Ramos (cell line): Measurements from ENCODE around the gene GLCCI1.
"Not testable (repeated sequence)": the region's sequence is repeated elsewhere in the genome, so short reads cannot be mapped to it uniquely, and the experiment has no call there.

Source experiments
- in situ Hi-C: fragments of 300-500 bp; cut with MboI; formaldehyde crosslinking; loops from one replicate; pipeline ENCODE4 v1.14.3; 2022; ENCODE audit warnings: low sequenced_read_pairs; ENCODE audit not compliant: unreplicated experiment

The GLCCI1 gene

GRCh38 chr7:8040768-8041369 lies 72.3 kb downstream of the GLCCI1 start:
- in situ Hi-C loops: no loop called here

- in situ Hi-C loops: no loop called here
These were observed 74.4 kb downstream of the GLCCI1 start for GRCh38 chr7:8042796-8043535.

DNA sequence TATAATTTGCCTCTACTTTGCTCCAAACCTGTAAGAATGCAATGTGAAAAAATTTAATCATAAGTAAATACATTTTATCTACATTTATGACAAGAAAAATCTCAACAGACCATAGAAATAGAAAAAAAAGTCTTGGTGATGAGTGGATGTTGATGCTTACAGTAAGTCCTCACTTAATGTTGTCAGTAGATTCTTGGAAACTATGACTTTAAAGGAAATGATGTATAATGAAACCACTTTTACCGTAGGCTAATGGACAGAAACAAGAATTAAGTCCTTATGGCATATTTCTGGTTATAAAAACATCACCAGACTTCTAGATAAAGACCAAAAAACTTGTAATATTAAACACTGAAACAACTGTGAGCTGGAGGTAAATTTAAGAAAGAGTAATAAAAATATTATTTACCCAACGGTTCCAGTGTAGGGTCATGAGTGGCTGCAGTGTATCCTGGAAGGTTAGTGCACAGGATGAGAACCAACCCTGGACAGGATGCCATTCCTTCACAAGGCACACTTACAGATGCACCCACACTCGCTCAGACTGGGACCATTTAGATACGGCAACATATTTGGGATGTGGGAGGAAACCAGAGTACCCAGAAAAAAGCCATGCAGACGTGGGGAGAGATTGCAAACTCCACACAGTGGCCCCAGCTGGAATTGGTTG lies 76.3 kb downstream of the GLCCI1 start:
- in situ Hi-C loops: no loop called here

- in situ Hi-C loops: not testable (repeated sequence)
These were observed 79.5 kb downstream of the GLCCI1 start for GRCh38 chr7:8048067-8048466.

GRCh38 chr7:8051373-8051772 lies 82.8 kb downstream of the GLCCI1 start:
- in situ Hi-C loops: no loop called here

DNA sequence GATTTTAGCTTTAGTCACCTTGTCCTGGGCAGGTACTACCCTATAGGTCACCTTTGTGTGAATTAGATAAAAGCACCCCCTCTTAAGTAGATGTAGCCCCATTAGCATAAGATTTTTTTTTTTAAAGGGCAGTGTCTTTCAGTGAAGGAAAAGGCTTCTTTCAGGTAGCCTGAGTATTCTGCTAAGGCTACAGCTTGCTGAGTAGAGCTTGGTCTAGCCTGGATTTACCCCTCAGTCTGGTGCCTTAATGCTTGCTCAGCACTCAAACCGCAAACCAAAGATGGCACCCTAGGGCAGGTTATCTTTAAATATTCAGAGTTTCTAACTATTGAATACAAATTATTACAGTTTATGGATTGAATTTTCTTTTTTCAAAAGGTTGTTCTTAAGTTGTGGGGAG lies 83.4 kb downstream of the GLCCI1 start:
- in situ Hi-C loops: no loop called here

- in situ Hi-C loops: no loop called here
These were observed 84.2 kb downstream of the GLCCI1 start for GRCh38 chr7:8052824-8053223.

DNA sequence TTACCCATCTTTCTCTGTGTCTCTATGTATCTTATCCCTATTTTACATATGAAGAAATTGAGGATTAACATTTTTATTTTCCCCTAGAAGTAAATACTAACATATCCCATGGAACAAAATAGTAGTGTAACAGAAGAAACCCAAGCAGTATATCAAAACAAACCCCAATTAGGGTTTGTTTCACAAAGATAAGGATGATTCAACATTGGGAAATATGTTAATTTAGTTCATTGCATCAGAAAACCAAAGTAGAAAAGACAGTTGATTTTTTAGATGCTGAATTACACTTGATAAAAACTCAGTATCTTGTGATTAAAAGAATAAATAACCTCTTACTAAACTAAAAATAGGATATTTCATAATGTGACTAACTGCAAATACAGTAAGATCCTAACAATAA lies 87.8 kb downstream of the GLCCI1 start:
- in situ Hi-C loops: no loop called here

GRCh38 chr7:8057566-8057965 lies 89.0 kb downstream of the GLCCI1 start:
- in situ Hi-C loops: no loop called here

- in situ Hi-C loops: no loop called here
These were observed 89.7 kb downstream of the GLCCI1 start for GRCh38 chr7:8058322-8058721.

DNA sequence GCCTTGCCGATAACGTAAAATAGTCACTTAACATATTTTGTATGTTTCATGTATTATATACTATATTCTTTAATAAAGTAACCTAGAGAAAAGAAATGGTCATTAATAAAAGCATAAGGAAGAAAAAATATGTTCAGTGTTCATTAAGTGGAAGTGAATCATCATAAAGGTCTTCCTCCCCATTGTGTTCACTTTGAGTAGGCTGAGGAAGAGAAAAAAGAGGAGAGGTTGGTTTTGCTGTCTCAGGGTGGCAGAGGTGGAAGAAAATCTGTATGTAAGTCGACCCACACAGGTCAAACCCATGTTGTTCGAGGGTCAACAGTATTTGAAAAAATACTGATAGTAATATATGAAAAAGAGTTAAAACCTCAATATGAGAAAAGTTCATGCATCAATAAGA lies 90.3 kb downstream of the GLCCI1 start:
- in situ Hi-C loops: no loop called here

- in situ Hi-C loops: no loop called here
These were observed 91.6 kb downstream of the GLCCI1 start for GRCh38 chr7:8060241-8060640.

DNA sequence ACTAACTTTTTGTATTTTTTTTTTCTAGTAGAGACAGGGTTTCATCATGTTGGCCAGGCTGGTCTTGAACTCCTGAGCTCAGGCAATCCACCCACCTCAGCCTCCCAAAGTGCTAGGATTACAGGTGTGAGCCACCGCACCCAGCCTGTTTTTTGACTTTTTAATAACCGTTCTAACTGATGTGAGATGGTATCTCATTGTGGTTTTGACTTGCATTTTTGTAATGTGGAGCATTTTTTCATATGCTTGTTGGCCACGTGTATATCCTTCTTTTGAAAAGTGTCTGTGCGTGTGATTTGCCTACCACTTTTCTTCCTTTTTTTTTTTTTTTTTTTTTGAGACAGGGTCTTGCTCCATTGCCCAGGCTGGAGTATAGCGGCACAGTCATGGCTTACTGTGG lies 94.7 kb downstream of the GLCCI1 start:
- in situ Hi-C loops: not testable (repeated sequence)

DNA sequence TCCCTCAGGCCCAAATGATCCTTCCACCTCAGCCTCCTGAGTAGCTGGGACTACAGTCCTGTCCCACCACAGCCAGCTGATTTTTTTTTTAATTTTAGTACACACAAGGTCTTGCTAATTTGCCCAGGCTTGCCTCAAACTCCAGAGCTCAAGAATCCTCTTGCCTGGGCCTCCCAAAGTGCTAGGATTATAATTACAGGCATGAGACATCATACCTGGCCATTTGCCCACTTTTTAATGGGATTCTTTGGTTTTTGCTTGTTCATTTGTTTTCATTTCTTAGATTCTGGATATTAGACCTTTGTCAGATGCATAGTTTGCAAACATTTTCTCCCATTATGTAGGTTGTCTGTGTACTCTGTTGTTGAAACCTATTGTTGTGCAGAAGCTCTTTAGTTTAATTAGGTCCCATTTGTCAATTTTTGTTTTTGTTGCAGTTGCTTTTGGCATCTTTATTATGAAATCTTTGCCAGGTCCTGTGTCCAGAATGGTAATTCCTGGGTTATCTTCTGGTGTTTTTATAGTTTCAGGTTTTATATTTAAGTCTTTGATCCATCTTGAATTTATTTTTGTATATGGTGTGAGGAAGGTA lies 95.2 kb downstream of the GLCCI1 start:
- in situ Hi-C loops: no loop called here

- in situ Hi-C loops: no loop called here
These were observed 96.2 kb downstream of the GLCCI1 start for GRCh38 chr7:8064828-8065227.

GRCh38 chr7:8065356-8065813 lies 96.8 kb downstream of the GLCCI1 start:
- in situ Hi-C loops: no loop called here

GRCh38 chr7:8068892-8069686 lies 100.5 kb downstream of the GLCCI1 start:
- in situ Hi-C loops: no loop called here

DNA sequence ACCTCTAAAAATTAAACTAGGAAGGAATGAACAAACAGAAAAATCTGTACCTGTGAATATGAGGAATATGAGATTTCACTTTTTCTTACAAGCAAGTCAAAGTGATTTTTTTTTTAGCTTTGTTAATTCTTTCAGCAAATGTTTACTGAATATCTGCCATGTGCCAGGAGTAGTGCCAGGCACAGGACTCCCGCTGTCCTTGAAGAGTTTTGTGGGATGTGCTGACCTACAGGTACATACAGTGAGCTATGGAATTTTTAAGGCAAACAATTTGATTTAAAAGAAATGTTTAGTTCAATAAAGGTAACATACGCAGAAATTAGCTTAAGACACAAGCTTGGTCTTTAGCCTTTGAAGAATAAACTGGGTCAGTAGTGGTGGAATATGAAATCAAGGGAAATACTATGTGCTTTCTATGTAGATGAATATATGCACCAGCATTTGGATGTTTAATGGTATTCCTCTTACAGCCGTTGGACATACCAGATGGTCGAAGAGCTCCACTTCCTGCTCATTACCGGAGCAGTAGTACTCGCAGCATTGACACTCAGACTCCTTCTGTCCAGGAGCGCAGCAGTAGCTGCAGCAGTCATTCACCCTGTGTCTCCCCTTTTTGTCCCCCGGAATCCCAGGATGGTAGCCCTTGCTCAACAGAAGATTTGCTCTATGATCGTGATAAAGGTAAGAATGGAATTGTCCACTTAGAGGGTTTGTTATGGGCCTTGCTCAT lies 102.0 kb downstream of the GLCCI1 start:
- in situ Hi-C loops: no loop called here

DNA sequence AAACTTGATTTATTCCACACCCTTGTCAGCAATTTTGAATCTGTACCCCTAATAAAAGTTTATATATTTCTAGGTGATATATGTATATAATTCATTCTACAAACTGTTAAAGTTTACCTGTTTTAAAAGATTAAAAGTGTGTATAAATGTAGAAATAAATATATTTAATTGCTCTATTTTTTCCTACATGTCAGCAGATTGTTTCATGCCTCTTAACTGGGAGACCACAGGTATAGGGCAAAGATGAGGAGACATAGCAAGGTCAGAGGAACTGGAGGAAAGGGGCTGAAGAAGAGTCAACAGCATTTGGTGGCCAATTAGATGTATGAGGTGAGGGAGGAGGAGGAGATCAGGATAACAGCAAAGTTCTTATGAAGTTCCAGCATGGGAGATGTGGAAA lies 109.8 kb downstream of the GLCCI1 start:
- in situ Hi-C loops: no loop called here

DNA sequence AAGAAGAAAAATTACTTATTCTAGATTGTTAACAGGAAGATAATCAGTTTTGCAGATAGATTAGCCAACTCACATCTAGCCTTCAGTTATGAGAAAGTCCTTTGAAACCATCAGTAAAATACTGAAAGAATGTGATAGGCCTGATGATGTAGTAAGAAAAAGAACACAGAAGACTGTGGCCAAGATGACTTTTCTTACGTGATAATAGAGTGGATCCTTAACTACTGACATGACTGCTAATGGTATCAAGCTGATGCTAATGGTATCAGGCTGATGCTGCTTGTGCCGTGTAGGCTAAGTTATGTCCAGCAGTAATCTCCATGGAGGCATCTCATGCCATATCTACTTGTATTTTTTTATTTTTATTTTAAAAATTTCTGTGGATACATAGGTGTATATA lies 114.2 kb downstream of the GLCCI1 start:
- in situ Hi-C loops: no loop called here
